HL-60 (cell line): ENCODE measurements around the gene PYGB.

Experiments used
- GABPA ChIP-seq: IDR thresholded peaks from 2 replicates; pipeline ENCODE4 v1.6.1; 2012; ENCODE audit warnings: low read depth
- POLR2AphosphoS5 ChIP-seq: IDR thresholded peaks from 2 replicates; pipeline ENCODE4 v1.6.1; 2012; ENCODE audit warnings: low read depth
- TF ChIP-seq, protein P1 (sequence below): IDR thresholded peaks from one replicate; pipeline ENCODE4 v1.5.1; 2011; ENCODE audit warnings: low read length, control low read depth, inconsistent platforms; ENCODE audit not compliant: insufficient read depth
- TF ChIP-seq, protein P2 (sequence below): IDR thresholded peaks from 2 replicates; pipeline ENCODE4 v1.6.1; 2012; ENCODE audit warnings: low read depth; ENCODE audit not compliant: insufficient replicate concordance

DNA sequence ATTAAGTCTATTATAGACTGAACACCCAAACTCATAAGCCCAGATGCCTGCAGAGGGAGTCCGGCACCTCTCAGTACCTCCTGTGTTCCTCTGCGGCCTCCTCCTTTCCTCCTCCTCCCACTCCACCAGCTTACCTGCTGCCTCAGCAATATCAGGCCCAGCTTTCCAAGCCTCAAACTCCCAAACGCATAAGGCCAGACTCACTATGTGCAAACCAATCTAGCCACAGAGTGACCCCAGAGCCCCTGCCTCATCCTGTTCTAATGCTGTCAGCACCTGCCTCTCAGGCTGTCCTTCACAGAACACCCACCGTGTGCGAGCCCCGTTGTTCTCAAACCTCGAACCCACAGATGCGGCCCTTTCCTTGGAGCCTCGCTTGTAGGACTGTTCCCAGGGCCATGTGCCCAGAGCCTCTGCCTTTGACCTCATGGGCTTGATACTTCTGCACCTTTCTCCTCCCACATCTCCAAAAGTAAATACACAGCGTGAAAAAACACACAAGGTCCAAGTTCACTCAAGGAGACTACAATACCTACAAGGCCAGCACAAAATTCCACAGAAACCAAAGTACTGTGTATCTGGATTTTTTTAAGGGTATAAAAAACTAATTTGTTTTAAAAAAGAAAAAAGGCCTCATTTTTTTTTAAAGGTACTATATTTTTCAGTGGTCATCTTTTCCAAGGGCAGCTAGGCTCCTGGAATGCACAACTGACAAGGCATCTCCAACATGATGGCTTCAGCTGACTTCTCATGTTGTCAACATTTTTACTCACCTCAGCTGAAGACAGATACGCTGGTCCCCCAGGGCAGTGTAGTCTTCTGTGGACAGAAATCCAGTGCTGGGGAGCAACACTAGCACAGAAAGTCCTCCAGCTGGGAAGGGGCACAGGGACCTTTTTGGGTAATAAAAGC, 90.5 kb downstream of the PYGB start:
- TF ChIP-seq GABPA: no peak
- TF ChIP-seq, protein P1, sequence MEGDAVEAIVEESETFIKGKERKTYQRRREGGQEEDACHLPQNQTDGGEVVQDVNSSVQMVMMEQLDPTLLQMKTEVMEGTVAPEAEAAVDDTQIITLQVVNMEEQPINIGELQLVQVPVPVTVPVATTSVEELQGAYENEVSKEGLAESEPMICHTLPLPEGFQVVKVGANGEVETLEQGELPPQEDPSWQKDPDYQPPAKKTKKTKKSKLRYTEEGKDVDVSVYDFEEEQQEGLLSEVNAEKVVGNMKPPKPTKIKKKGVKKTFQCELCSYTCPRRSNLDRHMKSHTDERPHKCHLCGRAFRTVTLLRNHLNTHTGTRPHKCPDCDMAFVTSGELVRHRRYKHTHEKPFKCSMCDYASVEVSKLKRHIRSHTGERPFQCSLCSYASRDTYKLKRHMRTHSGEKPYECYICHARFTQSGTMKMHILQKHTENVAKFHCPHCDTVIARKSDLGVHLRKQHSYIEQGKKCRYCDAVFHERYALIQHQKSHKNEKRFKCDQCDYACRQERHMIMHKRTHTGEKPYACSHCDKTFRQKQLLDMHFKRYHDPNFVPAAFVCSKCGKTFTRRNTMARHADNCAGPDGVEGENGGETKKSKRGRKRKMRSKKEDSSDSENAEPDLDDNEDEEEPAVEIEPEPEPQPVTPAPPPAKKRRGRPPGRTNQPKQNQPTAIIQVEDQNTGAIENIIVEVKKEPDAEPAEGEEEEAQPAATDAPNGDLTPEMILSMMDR: no peak
- no peak for TF ChIP-seq POLR2AphosphoS5
- TF ChIP-seq, protein P2, sequence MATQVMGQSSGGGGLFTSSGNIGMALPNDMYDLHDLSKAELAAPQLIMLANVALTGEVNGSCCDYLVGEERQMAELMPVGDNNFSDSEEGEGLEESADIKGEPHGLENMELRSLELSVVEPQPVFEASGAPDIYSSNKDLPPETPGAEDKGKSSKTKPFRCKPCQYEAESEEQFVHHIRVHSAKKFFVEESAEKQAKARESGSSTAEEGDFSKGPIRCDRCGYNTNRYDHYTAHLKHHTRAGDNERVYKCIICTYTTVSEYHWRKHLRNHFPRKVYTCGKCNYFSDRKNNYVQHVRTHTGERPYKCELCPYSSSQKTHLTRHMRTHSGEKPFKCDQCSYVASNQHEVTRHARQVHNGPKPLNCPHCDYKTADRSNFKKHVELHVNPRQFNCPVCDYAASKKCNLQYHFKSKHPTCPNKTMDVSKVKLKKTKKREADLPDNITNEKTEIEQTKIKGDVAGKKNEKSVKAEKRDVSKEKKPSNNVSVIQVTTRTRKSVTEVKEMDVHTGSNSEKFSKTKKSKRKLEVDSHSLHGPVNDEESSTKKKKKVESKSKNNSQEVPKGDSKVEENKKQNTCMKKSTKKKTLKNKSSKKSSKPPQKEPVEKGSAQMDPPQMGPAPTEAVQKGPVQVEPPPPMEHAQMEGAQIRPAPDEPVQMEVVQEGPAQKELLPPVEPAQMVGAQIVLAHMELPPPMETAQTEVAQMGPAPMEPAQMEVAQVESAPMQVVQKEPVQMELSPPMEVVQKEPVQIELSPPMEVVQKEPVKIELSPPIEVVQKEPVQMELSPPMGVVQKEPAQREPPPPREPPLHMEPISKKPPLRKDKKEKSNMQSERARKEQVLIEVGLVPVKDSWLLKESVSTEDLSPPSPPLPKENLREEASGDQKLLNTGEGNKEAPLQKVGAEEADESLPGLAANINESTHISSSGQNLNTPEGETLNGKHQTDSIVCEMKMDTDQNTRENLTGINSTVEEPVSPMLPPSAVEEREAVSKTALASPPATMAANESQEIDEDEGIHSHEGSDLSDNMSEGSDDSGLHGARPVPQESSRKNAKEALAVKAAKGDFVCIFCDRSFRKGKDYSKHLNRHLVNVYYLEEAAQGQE: no peak
